Sigmoid colon (tissue), 4 donors: ENCODE measurements around the gene PMFBP1.

ENCODE experiments used
- POLR2A ChIP-seq, 2 donors: fragments of 450-650 bp; IDR thresholded peaks; one replicate each; pipeline ENCODE4 v1.6.1; 2016; ENCODE audit warnings: antibody characterized with exemption in 2 of 2, mild to moderate bottlenecking in 2 of 2, moderate library complexity in 2 of 2
- POLR2AphosphoS5 ChIP-seq, 4 donors: sonication (generic); formaldehyde crosslinking; IDR thresholded peaks; one replicate each; pipeline ENCODE4 v1.6.1; 2017; ENCODE audit warnings: antibody characterized with exemption in 4 of 4
- TF ChIP-seq, protein P1 (sequence below), 4 experiments: fragments of 450-650 bp in 3 of 4; fragments of 200-600 bp in 1 of 4; IDR thresholded peaks; one replicate each; pipeline ENCODE4 v1.5.1; 2016 to 2019; ENCODE audit warnings: antibody characterized with exemption in 4 of 4, mild to moderate bottlenecking in 3 of 4, moderate library complexity in 2 of 4

DNA sequence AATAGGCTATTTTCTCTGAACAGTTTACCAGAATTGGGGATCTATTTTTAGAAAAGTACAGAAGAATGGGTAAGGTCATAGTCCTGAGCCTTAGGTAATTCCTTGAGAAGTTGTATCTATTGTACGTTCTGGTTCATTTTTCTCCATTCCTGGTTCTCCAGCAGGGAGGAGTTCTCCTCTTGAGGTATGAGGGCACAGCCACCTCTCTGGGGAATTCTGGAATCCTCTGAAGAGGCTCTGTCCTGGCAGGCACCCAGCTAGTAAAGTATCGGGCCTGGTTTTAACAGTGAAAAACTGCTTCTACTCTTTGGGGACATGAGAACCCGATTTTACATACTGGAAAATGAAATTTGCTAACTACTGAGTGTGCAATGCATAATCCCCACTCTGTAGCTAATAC is 19.6 kb upstream of the PMFBP1 start:
- TF ChIP-seq, protein P1, sequence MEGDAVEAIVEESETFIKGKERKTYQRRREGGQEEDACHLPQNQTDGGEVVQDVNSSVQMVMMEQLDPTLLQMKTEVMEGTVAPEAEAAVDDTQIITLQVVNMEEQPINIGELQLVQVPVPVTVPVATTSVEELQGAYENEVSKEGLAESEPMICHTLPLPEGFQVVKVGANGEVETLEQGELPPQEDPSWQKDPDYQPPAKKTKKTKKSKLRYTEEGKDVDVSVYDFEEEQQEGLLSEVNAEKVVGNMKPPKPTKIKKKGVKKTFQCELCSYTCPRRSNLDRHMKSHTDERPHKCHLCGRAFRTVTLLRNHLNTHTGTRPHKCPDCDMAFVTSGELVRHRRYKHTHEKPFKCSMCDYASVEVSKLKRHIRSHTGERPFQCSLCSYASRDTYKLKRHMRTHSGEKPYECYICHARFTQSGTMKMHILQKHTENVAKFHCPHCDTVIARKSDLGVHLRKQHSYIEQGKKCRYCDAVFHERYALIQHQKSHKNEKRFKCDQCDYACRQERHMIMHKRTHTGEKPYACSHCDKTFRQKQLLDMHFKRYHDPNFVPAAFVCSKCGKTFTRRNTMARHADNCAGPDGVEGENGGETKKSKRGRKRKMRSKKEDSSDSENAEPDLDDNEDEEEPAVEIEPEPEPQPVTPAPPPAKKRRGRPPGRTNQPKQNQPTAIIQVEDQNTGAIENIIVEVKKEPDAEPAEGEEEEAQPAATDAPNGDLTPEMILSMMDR (IDR thresholded peaks at IDR 0.05): no peak
- TF ChIP-seq POLR2AphosphoS5 (IDR thresholded peaks at IDR 0.05): no peak
- no peak for TF ChIP-seq POLR2A (IDR thresholded peaks at IDR 0.05)
